Mononuclear cell (primary cell): ENCODE measurements around the gene TBX20. TPM values are rescaled to one million over a fixed set of nuclear protein-coding genes. Genes with fewer than 3 reads are reported as not detected.
"Not testable (repeated sequence)": the region's sequence is repeated elsewhere in the genome, so short reads cannot be mapped to it uniquely, and the experiment has no call there.

Experiments used
- H3K27me3 ChIP-seq: 2 replicates; pipeline ENCODE4 v1.6.0; 2011; ENCODE audit warnings: low read length, control low read depth; ENCODE audit not compliant: insufficient read depth
- H3K4me1 ChIP-seq: 2 replicates; pipeline ENCODE4 v1.5.1; 2011; ENCODE audit warnings: mild to moderate bottlenecking, low read length, control low read depth; ENCODE audit not compliant: insufficient read depth
- H3K4me3 ChIP-seq: 2 replicates; pipeline ENCODE4 v1.5.1; 2011; ENCODE audit warnings: mild to moderate bottlenecking, low read length, moderate library complexity
- H3K9me3 ChIP-seq: 2 replicates; pipeline ENCODE4 v1.5.1; 2011; ENCODE audit warnings: low read depth, mild to moderate bottlenecking, control low read depth, low read length
- total RNA-seq: library from RNA; depleted of rRNA; stranded (reverse); fragments of >200 nt; gene quantifications from one replicate; pipeline ENCODE4 v1.2.3, GENCODE V29; 2012

Gene TBX20
- total RNA-seq, 1 donor = 0.42 TPM

DNA sequence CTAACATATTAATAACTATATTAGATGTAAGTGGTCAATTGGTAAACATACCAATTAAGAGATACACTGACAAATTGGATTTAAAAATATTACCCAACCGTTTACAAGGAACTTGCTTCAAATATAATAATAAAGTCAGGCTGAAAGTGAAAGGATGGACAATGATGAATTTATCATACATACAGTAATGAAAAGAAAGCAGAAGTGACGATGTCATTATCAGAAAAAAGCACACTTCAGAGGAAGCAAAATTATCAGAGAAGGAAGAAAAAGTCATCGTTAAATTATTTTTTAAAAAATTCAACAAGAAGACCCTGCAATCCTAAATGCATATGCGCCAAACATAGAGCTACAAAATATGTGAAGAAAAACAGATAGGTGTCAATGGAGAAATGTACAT, 81.8 kb downstream of the TBX20 start:
- H3K27me3 ChIP-seq, H3K4me1 ChIP-seq, H3K9me3 ChIP-seq, H3K4me3 ChIP-seq: not testable (repeated sequence)

DNA sequence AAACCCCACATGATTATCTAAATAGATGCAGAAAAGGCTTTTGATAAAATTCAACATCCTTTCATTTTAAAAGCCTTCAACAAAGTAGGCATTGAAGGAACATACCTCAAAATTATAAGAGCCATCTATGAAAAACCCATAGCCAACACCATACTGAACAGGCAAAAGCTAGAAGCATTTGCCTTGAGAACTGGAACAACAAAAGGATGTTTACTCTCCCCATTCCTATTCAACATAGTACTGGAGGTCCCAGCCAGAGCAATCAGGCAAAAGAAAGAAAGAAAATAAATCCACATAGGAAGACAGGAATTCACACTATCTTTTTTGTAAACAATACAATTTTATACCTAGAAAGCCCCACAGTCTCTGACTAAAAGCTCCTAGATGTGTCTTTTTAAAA, 86.2 kb downstream of the TBX20 start:
- not testable (repeated sequence) for H3K4me1 ChIP-seq, H3K9me3 ChIP-seq, H3K4me3 ChIP-seq, H3K27me3 ChIP-seq

DNA sequence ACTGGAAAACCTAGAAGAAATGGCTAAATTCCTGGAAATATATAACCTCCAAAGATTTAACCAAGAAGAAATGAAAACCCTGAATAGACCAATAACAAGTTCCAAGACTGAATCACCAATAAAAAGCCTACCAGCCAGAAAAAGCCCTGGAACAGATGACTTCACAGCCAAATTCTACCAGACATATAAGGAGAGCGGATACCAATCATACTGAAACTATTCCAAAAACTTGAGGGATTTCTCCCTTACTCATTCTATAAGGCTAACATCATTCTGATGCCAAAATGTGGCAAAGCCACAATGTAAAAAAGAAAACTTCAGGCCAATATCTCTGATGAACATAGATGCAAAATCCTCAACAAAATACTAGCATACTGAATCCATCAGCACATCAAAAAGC, 86.7 kb downstream of the TBX20 start:
- H3K9me3 ChIP-seq, H3K4me3 ChIP-seq, H3K27me3 ChIP-seq, H3K4me1 ChIP-seq: not testable (repeated sequence)

- not testable (repeated sequence) for H3K27me3 ChIP-seq, H3K9me3 ChIP-seq, H3K4me1 ChIP-seq, H3K4me3 ChIP-seq
Observed at GRCh38 chr7:35161059-35161740, 92.7 kb downstream of the TBX20 start.

Other genes with a start within 250 kb of the TBX20 start
- gene DPY19L1, start 216.6 kb downstream of the TBX20 start, total RNA-seq = 9.9 TPM